ENCODE data around the gene SLCO3A1.

Gene SLCO3A1

DNA sequence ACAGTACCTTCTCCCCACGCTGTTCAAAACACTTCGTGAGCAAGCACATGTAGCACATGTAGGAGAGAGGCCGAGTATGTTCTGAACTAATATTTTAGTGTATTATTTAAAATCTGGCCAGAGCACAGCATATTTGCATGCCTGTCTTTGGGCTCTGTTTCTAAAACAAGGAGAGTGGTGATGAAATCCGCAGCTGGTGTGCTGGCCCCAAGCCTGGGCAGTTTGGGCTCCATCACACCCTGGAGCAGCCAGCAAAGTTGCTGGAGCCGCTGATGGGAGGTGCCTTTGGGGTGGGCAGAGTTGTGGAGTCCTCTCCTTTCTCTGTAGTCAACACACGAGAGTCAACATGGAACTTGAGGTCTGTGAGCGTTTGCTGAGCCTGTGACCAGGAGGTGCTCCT is 116.6 kb downstream of the SLCO3A1 start:
- DNase-seq: no peak
- Histone ChIP-seq H3K9me3 (ENCODE audit: insufficient read depth, low read depth, low read length) (peaks cover 1% of the 10 kb centered on the region), H2AK5ac (ENCODE audit: low read length) (no peak overlapping the region), H4K12ac (ENCODE audit: low read depth, low read length) (no peak overlapping the region), H4K91ac (ENCODE audit: low read depth, low read length) (no peak overlapping the region), H2BK120ac (ENCODE audit: insufficient read depth, low read length, poor library complexity) (no peak overlapping the region), H4K8ac (ENCODE audit: low read depth, low read length) (no peak overlapping the region), H3K18ac (ENCODE audit: low read length) (no peak overlapping the region), H3K4me3 (ENCODE audit: low read depth, low read length) (no peak overlapping the region), H3K4me2 (ENCODE audit: low read length) (no peak overlapping the region), H3K79me1 (ENCODE audit: low read length) (no peaks in the 10 kb centered on the region), H3K27ac (ENCODE audit: low read depth, low read length) (no peak overlapping the region), H3K27me3 (ENCODE audit: insufficient read depth, low read length) (no peaks in the 10 kb centered on the region), H3K4ac (ENCODE audit: low read depth, low read length) (no peak overlapping the region), H3K36me3 (ENCODE audit: control insufficient read depth in 1 of 2, insufficient read depth in 2 of 2, low read length in 2 of 2) (no peaks in the 10 kb centered on the region), H3K79me2 (ENCODE audit: control insufficient read depth, insufficient read depth, low read length, poor library complexity) (no peaks in the 10 kb centered on the region), H3K9ac (ENCODE audit: low read length) (no peak overlapping the region), H3K14ac (ENCODE audit: low read length) (no peak overlapping the region), H3K4me1 (ENCODE audit: control insufficient read depth in 1 of 2, insufficient read depth in 2 of 2, low read length in 2 of 2) (no peaks in the 10 kb centered on the region), H2AFZ (ENCODE audit: insufficient read depth, low read length, poor library complexity) (no peak overlapping the region), H2BK5ac (ENCODE audit: low read depth, low read length, poor library complexity) (no peak overlapping the region), H3K23ac (ENCODE audit: low read length) (no peak overlapping the region), H2BK12ac (ENCODE audit: low read length) (no peak overlapping the region)
- WGBS (ENCODE audit: extremely low coverage, insufficient coverage, insufficient read length): no CpG with 5 or more reads among the region's 7 CpGs

DNA sequence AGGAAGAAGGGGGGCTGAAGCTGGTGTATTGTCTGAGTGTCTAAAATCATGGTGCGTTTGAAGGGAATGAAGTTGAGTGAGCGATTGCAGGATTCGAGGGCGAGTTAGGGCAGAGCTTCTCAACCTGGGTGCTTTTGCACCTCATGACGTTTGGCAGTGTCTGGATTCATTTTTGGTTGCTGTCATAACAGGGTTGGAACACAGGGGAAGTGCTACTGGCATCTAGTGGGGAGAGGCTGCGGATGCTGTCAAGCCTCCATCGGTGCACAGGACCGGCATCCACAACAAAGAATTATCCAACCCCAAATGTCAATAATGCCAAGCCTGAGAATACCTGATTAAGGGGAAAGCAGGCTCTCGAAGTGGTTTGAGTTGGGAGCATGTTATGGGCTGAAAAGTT is 120.0 kb downstream of the SLCO3A1 start:
- Histone ChIP-seq H3K14ac (ENCODE audit: low read length) (no peak overlapping the region), H3K4me1 (ENCODE audit: control insufficient read depth in 1 of 2, insufficient read depth in 2 of 2, low read length in 2 of 2) (no peaks in the 10 kb centered on the region), H3K4me2 (ENCODE audit: low read length) (no peak overlapping the region), H2AFZ (ENCODE audit: insufficient read depth, low read length, poor library complexity) (no peak overlapping the region), H4K12ac (ENCODE audit: low read depth, low read length) (no peak overlapping the region), H2BK5ac (ENCODE audit: low read depth, low read length, poor library complexity) (no peak overlapping the region), H2BK12ac (ENCODE audit: low read length) (no peak overlapping the region), H3K36me3 (ENCODE audit: control insufficient read depth in 1 of 2, insufficient read depth in 2 of 2, low read length in 2 of 2) (no peaks in the 10 kb centered on the region), H3K4me3 (ENCODE audit: low read depth, low read length) (no peak overlapping the region), H3K4ac (ENCODE audit: low read depth, low read length) (no peak overlapping the region), H3K18ac (ENCODE audit: low read length) (no peak overlapping the region), H2BK120ac (ENCODE audit: insufficient read depth, low read length, poor library complexity) (no peak overlapping the region), H3K9me3 (ENCODE audit: insufficient read depth, low read depth, low read length) (peaks cover under 1% of the 10 kb centered on the region), H2AK5ac (ENCODE audit: low read length) (no peak overlapping the region), H3K27me3 (ENCODE audit: insufficient read depth, low read length) (no peaks in the 10 kb centered on the region), H3K27ac (ENCODE audit: low read depth, low read length) (no peak overlapping the region), H3K79me2 (ENCODE audit: control insufficient read depth, insufficient read depth, low read length, poor library complexity) (no peaks in the 10 kb centered on the region), H4K8ac (ENCODE audit: low read depth, low read length) (no peak overlapping the region), H3K79me1 (ENCODE audit: low read length) (no peaks in the 10 kb centered on the region), H4K91ac (ENCODE audit: low read depth, low read length) (no peak overlapping the region), H3K9ac (ENCODE audit: low read length) (no peak overlapping the region), H3K23ac (ENCODE audit: low read length) (no peak overlapping the region)
- WGBS (ENCODE audit: extremely low coverage, insufficient coverage, insufficient read length): 100% methylated on average over 4 of the region's 9 CpGs
- DNase-seq: no peak

GRCh38 chr15:91974321-91974720 is 120.8 kb downstream of the SLCO3A1 start:
- Histone ChIP-seq H2AFZ (ENCODE audit: insufficient read depth, low read length, poor library complexity) (no peak overlapping the region), H3K79me2 (ENCODE audit: control insufficient read depth, insufficient read depth, low read length, poor library complexity) (no peaks in the 10 kb centered on the region), H3K27ac (ENCODE audit: low read depth, low read length) (no peak overlapping the region), H4K12ac (ENCODE audit: low read depth, low read length) (no peak overlapping the region), H3K4me3 (ENCODE audit: low read depth, low read length) (no peak overlapping the region), H4K8ac (ENCODE audit: low read depth, low read length) (no peak overlapping the region), H3K4me1 (ENCODE audit: control insufficient read depth in 1 of 2, insufficient read depth in 2 of 2, low read length in 2 of 2) (no peaks in the 10 kb centered on the region), H3K23ac (ENCODE audit: low read length) (no peak overlapping the region), H3K14ac (ENCODE audit: low read length) (no peak overlapping the region), H3K27me3 (ENCODE audit: insufficient read depth, low read length) (no peaks in the 10 kb centered on the region), H3K79me1 (ENCODE audit: low read length) (no peaks in the 10 kb centered on the region), H3K9ac (ENCODE audit: low read length) (no peak overlapping the region), H3K4ac (ENCODE audit: low read depth, low read length) (no peak overlapping the region), H3K18ac (ENCODE audit: low read length) (no peak overlapping the region), H2AK5ac (ENCODE audit: low read length) (no peak overlapping the region), H3K36me3 (ENCODE audit: control insufficient read depth in 1 of 2, insufficient read depth in 2 of 2, low read length in 2 of 2) (no peaks in the 10 kb centered on the region), H4K91ac (ENCODE audit: low read depth, low read length) (no peak overlapping the region), H2BK12ac (ENCODE audit: low read length) (no peak overlapping the region), H2BK120ac (ENCODE audit: insufficient read depth, low read length, poor library complexity) (no peak overlapping the region), H2BK5ac (ENCODE audit: low read depth, low read length, poor library complexity) (no peak overlapping the region), H3K9me3 (ENCODE audit: insufficient read depth, low read depth, low read length) (no peaks in the 10 kb centered on the region), H3K4me2 (ENCODE audit: low read length) (no peak overlapping the region)
- no CpG with 5 or more reads among the region's 6 CpGs for WGBS (ENCODE audit: extremely low coverage, insufficient coverage, insufficient read length)
- no peak for DNase-seq

- Histone ChIP-seq H3K79me2 (ENCODE audit: control insufficient read depth, insufficient read depth, low read length, poor library complexity) (no peaks in the 10 kb centered on the region), H3K9ac (ENCODE audit: low read length) (no peak overlapping the region), H2AK5ac (ENCODE audit: low read length) (no peak overlapping the region), H2AFZ (ENCODE audit: insufficient read depth, low read length, poor library complexity) (no peak overlapping the region), H2BK12ac (ENCODE audit: low read length) (no peak overlapping the region), H3K4me1 (ENCODE audit: control insufficient read depth in 1 of 2, insufficient read depth in 2 of 2, low read length in 2 of 2) (no peaks in the 10 kb centered on the region), H3K4me2 (ENCODE audit: low read length) (no peak overlapping the region), H2BK120ac (ENCODE audit: insufficient read depth, low read length, poor library complexity) (no peak overlapping the region), H3K9me3 (ENCODE audit: insufficient read depth, low read depth, low read length) (no peaks in the 10 kb centered on the region), H3K14ac (ENCODE audit: low read length) (no peak overlapping the region), H3K18ac (ENCODE audit: low read length) (no peak overlapping the region), H3K79me1 (ENCODE audit: low read length) (no peaks in the 10 kb centered on the region), H3K36me3 (ENCODE audit: control insufficient read depth in 1 of 2, insufficient read depth in 2 of 2, low read length in 2 of 2) (no peaks in the 10 kb centered on the region), H3K4ac (ENCODE audit: low read depth, low read length) (no peak overlapping the region), H4K8ac (ENCODE audit: low read depth, low read length) (no peak overlapping the region), H4K12ac (ENCODE audit: low read depth, low read length) (no peak overlapping the region), H4K91ac (ENCODE audit: low read depth, low read length) (no peak overlapping the region), H3K27me3 (ENCODE audit: insufficient read depth, low read length) (no peaks in the 10 kb centered on the region), H2BK5ac (ENCODE audit: low read depth, low read length, poor library complexity) (no peak overlapping the region), H3K27ac (ENCODE audit: low read depth, low read length) (no peak overlapping the region), H3K23ac (ENCODE audit: low read length) (no peak overlapping the region), H3K4me3 (ENCODE audit: low read depth, low read length) (no peak overlapping the region)
- no peak for DNase-seq
- WGBS (ENCODE audit: extremely low coverage, insufficient coverage, insufficient read length): no CpG with 5 or more reads among the region's 7 CpGs
Measured at GRCh38 chr15:91975241-91975978, 121.9 kb downstream of the SLCO3A1 start.
